ENCODE results near the gene USB1.
A peak's percentile ranks its signal among the peaks of the same experiment; 100 is the strongest.

The USB1 gene

GRCh38 chr16:57981636-57982035, 19.6 kb upstream of the USB1 start:
- H3K9me3 ChIP-seq: no peaks in the 10 kb centered on the region

GRCh38 chr16:57982385-57982784, 18.8 kb upstream of the USB1 start:
- no peak overlapping the region for H3K4me3 ChIP-seq
- no peaks in the 10 kb centered on the region for H3K27me3 ChIP-seq
- no peaks in the 10 kb centered on the region for H4K20me1 ChIP-seq
- no peak for TF ChIP-seq Cebpa-rat (IDR thresholded peaks at IDR 0.05)
- H3K4me2 ChIP-seq: no peak overlapping the region
- no peak overlapping the region for H3K27ac ChIP-seq
- H3K9ac ChIP-seq: no peak overlapping the region
- H3K4me1 ChIP-seq: peaks cover 7% of the 10 kb centered on the region
- no peaks in the 10 kb centered on the region for H3K9me3 ChIP-seq
- H3K36me3 ChIP-seq: no peaks in the 10 kb centered on the region

More at GRCh38 chr16:57981636-57982035, 19.6 kb upstream of the USB1 start:
- Histone ChIP-seq H3K27ac (no peak overlapping the region), H4K20me1 (no peaks in the 10 kb centered on the region), H3K9ac (no peak overlapping the region), H3K4me1 (peaks cover 7% of the 10 kb centered on the region), H3K27me3 (no peaks in the 10 kb centered on the region), H3K4me3 (no peak overlapping the region), H3K36me3 (no peaks in the 10 kb centered on the region), H3K4me2 (no peak overlapping the region)
- TF ChIP-seq Cebpa-rat (IDR thresholded peaks at IDR 0.05): no peak

- H4K20me1 ChIP-seq: no peaks in the 10 kb centered on the region
- H3K27ac ChIP-seq: no peak overlapping the region
- peak overlapping the region; percentile 63 for H3K4me3 ChIP-seq
- H3K36me3 ChIP-seq: no peaks in the 10 kb centered on the region
- H3K9ac ChIP-seq: peak overlapping the region; percentile 55; the same call in 1 of the 2 replicates
- TF ChIP-seq Cebpa-rat (IDR thresholded peaks at IDR 0.05): no peak
- peaks cover 7% of the 10 kb centered on the region for H3K4me1 ChIP-seq
- peak overlapping the region; percentile 86 for H3K4me2 ChIP-seq
- no peaks in the 10 kb centered on the region for H3K9me3 ChIP-seq
- no peaks in the 10 kb centered on the region for H3K27me3 ChIP-seq
These were observed 16.6 kb upstream of the USB1 start for GRCh38 chr16:57984443-57985203.

GRCh38 chr16:57985204-57986181, 15.7 kb upstream of the USB1 start:
- H3K36me3 ChIP-seq: no peaks in the 10 kb centered on the region
- H3K4me1 ChIP-seq: peaks cover 7% of the 10 kb centered on the region
- H3K4me3 ChIP-seq: peak overlapping the region; percentile 63
- TF ChIP-seq Cebpa-rat (IDR thresholded peaks at IDR 0.05): no peak
- H3K9me3 ChIP-seq: no peaks in the 10 kb centered on the region
- no peak overlapping the region for H3K27ac ChIP-seq
- no peaks in the 10 kb centered on the region for H3K27me3 ChIP-seq
- H4K20me1 ChIP-seq: no peaks in the 10 kb centered on the region
- peak overlapping the region; percentile 55; the same call in 1 of the 2 replicates for H3K9ac ChIP-seq
- H3K4me2 ChIP-seq: peak overlapping the region; percentile 70

- no peak overlapping the region for H3K4me2 ChIP-seq
- TF ChIP-seq Cebpa-rat (IDR thresholded peaks at IDR 0.05): no peak
- no peaks in the 10 kb centered on the region for H3K36me3 ChIP-seq
- H3K27ac ChIP-seq: no peak overlapping the region
- H3K9me3 ChIP-seq: no peaks in the 10 kb centered on the region
- peaks cover 7% of the 10 kb centered on the region for H3K4me1 ChIP-seq
- no peaks in the 10 kb centered on the region for H3K27me3 ChIP-seq
- no peak overlapping the region for H3K9ac ChIP-seq
- H3K4me3 ChIP-seq: no peak overlapping the region
- H4K20me1 ChIP-seq: no peaks in the 10 kb centered on the region
These were observed 15.0 kb upstream of the USB1 start for GRCh38 chr16:57986196-57986595.

GRCh38 chr16:57987441-57988177, 13.6 kb upstream of the USB1 start:
- H3K4me1 ChIP-seq: peaks cover 7% of the 10 kb centered on the region
- no peaks in the 10 kb centered on the region for H3K36me3 ChIP-seq
- H3K4me3 ChIP-seq: no peak overlapping the region
- H3K27me3 ChIP-seq: no peaks in the 10 kb centered on the region
- no peak overlapping the region for H3K27ac ChIP-seq
- no peak overlapping the region for H3K9ac ChIP-seq
- no peaks in the 10 kb centered on the region for H3K9me3 ChIP-seq
- peaks cover 12% of the 10 kb centered on the region; the same call in 1 of the 2 replicates for H4K20me1 ChIP-seq
- no peak for TF ChIP-seq Cebpa-rat (IDR thresholded peaks at IDR 0.05)
- H3K4me2 ChIP-seq: no peak overlapping the region

GRCh38 chr16:57988929-57989328, 12.3 kb upstream of the USB1 start:
- Histone ChIP-seq H3K4me3 (no peak overlapping the region), H3K4me1 (peaks cover 7% of the 10 kb centered on the region), H3K9me3 (no peaks in the 10 kb centered on the region), H3K4me2 (no peak overlapping the region), H4K20me1 (peaks cover 25% of the 10 kb centered on the region), H3K27ac (no peak overlapping the region), H3K9ac (no peak overlapping the region), H3K27me3 (no peaks in the 10 kb centered on the region), H3K36me3 (peaks cover 3% of the 10 kb centered on the region)
- no peak for TF ChIP-seq Cebpa-rat (IDR thresholded peaks at IDR 0.05)

GRCh38 chr16:57991551-57992059, 9.6 kb upstream of the USB1 start:
- Histone ChIP-seq H3K4me3 (no peak overlapping the region), H3K36me3 (peaks cover 26% of the 10 kb centered on the region), H3K4me1 (peaks cover 13% of the 10 kb centered on the region), H3K9ac (no peak overlapping the region), H3K27ac (no peak overlapping the region), H4K20me1 (peaks cover 52% of the 10 kb centered on the region), H3K9me3 (no peaks in the 10 kb centered on the region), H3K4me2 (no peak overlapping the region), H3K27me3 (no peaks in the 10 kb centered on the region)
- TF ChIP-seq Cebpa-rat (IDR thresholded peaks at IDR 0.05): no peak

- no peaks in the 10 kb centered on the region for H3K9me3 ChIP-seq
- peaks cover 57% of the 10 kb centered on the region for H4K20me1 ChIP-seq
- no peak for TF ChIP-seq Cebpa-rat (IDR thresholded peaks at IDR 0.05)
- peaks cover 13% of the 10 kb centered on the region for H3K4me1 ChIP-seq
- no peak overlapping the region for H3K4me3 ChIP-seq
- no peak overlapping the region for H3K9ac ChIP-seq
- no peak overlapping the region for H3K4me2 ChIP-seq
- peaks cover 31% of the 10 kb centered on the region for H3K36me3 ChIP-seq
- H3K27me3 ChIP-seq: no peaks in the 10 kb centered on the region
- no peak overlapping the region for H3K27ac ChIP-seq
These were observed 9.1 kb upstream of the USB1 start for GRCh38 chr16:57992084-57992483.

All from BLaER1 (cell line).